Prostate gland (tissue), 2 donors: Measurements from ENCODE around the gene ARHGAP4. TPM values are rescaled to one million over a fixed set of nuclear protein-coding genes. Genes with fewer than 3 reads are reported as not detected.
A peak's percentile ranks its signal among the peaks of the same experiment; 100 is the strongest.

Experiments used
- DNase-seq: peaks from one replicate; pipeline ENCODE4 v3.0.0-alpha.2; 2019; ENCODE audit warnings: low spot score
- H3K27ac ChIP-seq, 2 donors: fragments of 200-600 bp; sonication (generic); 2 replicates each; pipeline ENCODE4 v1.5.1; 2017 to 2019
- H3K27me3 ChIP-seq: fragments of 200-600 bp; sonication (generic); replicated peaks from 2 replicates; pipeline ENCODE4 v1.5.1; 2019; ENCODE audit not compliant: insufficient read depth
- H3K36me3 ChIP-seq, 2 donors: fragments of 200-600 bp; sonication (generic); 1 replicate in 1 of 2; 2 replicates in 1 of 2; pipeline versions ENCODE4 v1.5.1 to v1.8.1; 2017 to 2019
- H3K4me1 ChIP-seq: fragments of 200-600 bp; sonication (generic); replicated peaks from 2 replicates; pipeline ENCODE4 v1.5.1; 2019
- H3K4me3 ChIP-seq, 2 donors: fragments of 200-600 bp; sonication (generic); 2 replicates each; pipeline ENCODE4 v1.5.1; 2017 to 2019
- H3K9me3 ChIP-seq: fragments of 200-600 bp; sonication (generic); 2 replicates; pipeline ENCODE4 v1.5.1; 2017
- CTCF ChIP-seq, 4 experiments: fragments of 200-600 bp in 2 of 4; fragments of 450-650 bp in 2 of 4; sonication (generic) in 2 of 4; IDR thresholded peaks; 1 replicate in 3 of 4; 2 replicates in 1 of 4; pipeline ENCODE4 v1.5.1; 2016 to 2019; ENCODE audit warnings: antibody characterized with exemption in 4 of 4, mild to moderate bottlenecking in 2 of 4, moderate library complexity in 2 of 4
- POLR2A ChIP-seq: fragments of 450-650 bp; IDR thresholded peaks from one replicate; pipeline ENCODE4 v1.6.1; 2016; ENCODE audit warnings: antibody characterized with exemption, mild to moderate bottlenecking
- POLR2AphosphoS5 ChIP-seq: sonication (generic); formaldehyde crosslinking; IDR thresholded peaks from one replicate; pipeline ENCODE4 v1.6.1; 2017; ENCODE audit warnings: antibody characterized with exemption
- whole genome bisulfite sequencing: methylation state at CpG from one replicate; pipeline ENCODE4 v1.1.5; 2018; 5-methylcytosine and 5-hydroxymethylcytosine counted together
- intact Hi-C: fragments of 100-400 bp; cut with DNase I; formaldehyde crosslinking; loops from one replicate; pipeline ENCODE4 v1.14.2; 2022
- total RNA-seq, 2 donors: library from RNA; depleted of rRNA; stranded (reverse); fragments of >200 nt; gene quantifications; one replicate each; pipeline ENCODE4 v1.1.0, GENCODE V29; 2016

The ARHGAP4 gene
- total RNA-seq, 2 donors from 2014 or later, result 11.9 to 41.1 TPM

- Histone ChIP-seq H3K4me1 (no peaks in the 10 kb centered on the region), H3K27ac (peak overlapping the region; percentile 98), H3K4me3 (peak overlapping the region; percentile 55 to 60), H3K36me3 (no peaks in the 10 kb centered on the region), H3K9me3 (no peaks in the 10 kb centered on the region), H3K27me3 (no peaks in the 10 kb centered on the region)
- TF ChIP-seq POLR2A, result no peak
- WGBS, result 2% methylated on average over 18 of the region's 26 CpGs
- intact Hi-C loops, result no loop called here
- DNase-seq, result no peak
These were observed 43.9 kb upstream of the ARHGAP4 start for GRCh38 chrX:153969904-153970356.

- H3K4me1 ChIP-seq, result no peaks in the 10 kb centered on the region
- no peak for DNase-seq
These were observed 43.2 kb upstream of the ARHGAP4 start for GRCh38 chrX:153969125-153969903.

GRCh38 chrX:153968754-153969124 lies 42.7 kb upstream of the ARHGAP4 start:
- Histone ChIP-seq H3K9me3 (no peaks in the 10 kb centered on the region), H3K27me3 (no peaks in the 10 kb centered on the region), H3K27ac (peak overlapping the region; percentile 98), H3K36me3 (no peaks in the 10 kb centered on the region), H3K4me3 (peak overlapping the region; percentile 55 to 60), H3K4me1 (no peaks in the 10 kb centered on the region)
- 0% methylated on average over 1 of the region's 12 CpGs for WGBS
- intact Hi-C loops, result no loop called here
- DNase-seq, result no peak
- TF ChIP-seq CTCF (IDR thresholded peaks at IDR 0.05) (no peak), POLR2AphosphoS5 (no peak), POLR2A (no peak)

More at GRCh38 chrX:153969125-153969903, 43.2 kb upstream of the ARHGAP4 start:
- intact Hi-C loops, result no loop called here
- TF ChIP-seq CTCF (IDR thresholded peaks at IDR 0.05) (no peak), POLR2AphosphoS5 (no peak), POLR2A (no peak)
- H3K9me3 ChIP-seq, result no peaks in the 10 kb centered on the region
- peak overlapping the region; percentile 98 for H3K27ac ChIP-seq
- H3K27me3 ChIP-seq, result no peaks in the 10 kb centered on the region
- H3K4me3 ChIP-seq, result peak overlapping the region; percentile 55 to 60
- no peaks in the 10 kb centered on the region for H3K36me3 ChIP-seq
- WGBS, result 0% methylated on average over 2 of the region's 25 CpGs

- no peaks in the 10 kb centered on the region for H3K4me1 ChIP-seq
- H3K9me3 ChIP-seq, result no peaks in the 10 kb centered on the region
- no peaks in the 10 kb centered on the region for H3K27me3 ChIP-seq
- WGBS, result 12% methylated on average over 9 of the region's 9 CpGs
- peak overlapping the region in 1 of 2 donors; percentile 98 for H3K27ac ChIP-seq
- intact Hi-C loops, result no loop called here
- TF ChIP-seq POLR2AphosphoS5, result no peak
- TF ChIP-seq POLR2A, result no peak
- TF ChIP-seq CTCF (IDR thresholded peaks at IDR 0.05), result no peak
- H3K36me3 ChIP-seq, result no peaks in the 10 kb centered on the region
- DNase-seq, result no peak
- H3K4me3 ChIP-seq, result no peak overlapping the region
These were observed 42.2 kb upstream of the ARHGAP4 start for GRCh38 chrX:153968255-153968654.

- no peaks in the 10 kb centered on the region for H3K4me1 ChIP-seq
- DNase-seq, result no peak
- H3K9me3 ChIP-seq, result no peaks in the 10 kb centered on the region
- WGBS, result 43% methylated on average over 14 of the region's 16 CpGs
- no peaks in the 10 kb centered on the region for H3K27me3 ChIP-seq
- no peak overlapping the region for H3K4me3 ChIP-seq
- H3K36me3 ChIP-seq, result no peaks in the 10 kb centered on the region
- intact Hi-C loops, result no loop called here
- TF ChIP-seq CTCF (IDR thresholded peaks at IDR 0.05) (no peak), POLR2A (no peak), POLR2AphosphoS5 (no peak)
- H3K27ac ChIP-seq, result peak overlapping the region in 1 of 2 donors; percentile 98
These were observed 41.6 kb upstream of the ARHGAP4 start for GRCh38 chrX:153967536-153968224.
